GM18511 (cell line): ENCODE results near the gene SHH.

ENCODE experiments used
- ATAC-seq: cut with Tn5 transposase; IDR thresholded peaks from one replicate; pipeline ENCODE4 v1.9.1; 2021; ENCODE audit warnings: mild to moderate bottlenecking, moderate library complexity; ENCODE audit not compliant: unreplicated experiment

SHH gene

GRCh38 chr7:155794196-155794595 is 18.1 kb downstream of the SHH start:
- ATAC-seq, result no peak

- no peak for ATAC-seq
Observed at GRCh38 chr7:155793720-155794119, 18.5 kb downstream of the SHH start.

GRCh38 chr7:155792999-155793560 is 19.2 kb downstream of the SHH start:
- ATAC-seq, result no peak

- ATAC-seq, result no peak
Observed at GRCh38 chr7:155792315-155792960, 19.8 kb downstream of the SHH start.

GRCh38 chr7:155791836-155792235 is 20.4 kb downstream of the SHH start:
- ATAC-seq, result no peak

GRCh38 chr7:155791214-155791737 is 21.0 kb downstream of the SHH start:
- no peak for ATAC-seq

GRCh38 chr7:155790666-155791065 is 21.6 kb downstream of the SHH start:
- ATAC-seq, result no peak

- ATAC-seq, result no peak
Observed at GRCh38 chr7:155789001-155789725, 23.1 kb downstream of the SHH start.

GRCh38 chr7:155788616-155789000 is 23.7 kb downstream of the SHH start:
- no peak for ATAC-seq

- no peak for ATAC-seq
Observed at GRCh38 chr7:155787171-155787851, 25.0 kb downstream of the SHH start.

GRCh38 chr7:155786491-155786890 is 25.8 kb downstream of the SHH start:
- no peak for ATAC-seq

GRCh38 chr7:155785536-155785935 is 26.7 kb downstream of the SHH start:
- no peak for ATAC-seq

- ATAC-seq, result no peak
Observed at GRCh38 chr7:155782466-155782865, 29.8 kb downstream of the SHH start.

- ATAC-seq, result no peak
Observed at GRCh38 chr7:155781433-155781832, 30.8 kb downstream of the SHH start.

- no peak for ATAC-seq
Observed at GRCh38 chr7:155780884-155781283, 31.4 kb downstream of the SHH start.

GRCh38 chr7:155778349-155778748 is 33.9 kb downstream of the SHH start:
- no peak for ATAC-seq

GRCh38 chr7:155776606-155777005 is 35.7 kb downstream of the SHH start:
- ATAC-seq, result no peak

GRCh38 chr7:155775691-155776090 is 36.6 kb downstream of the SHH start:
- no peak for ATAC-seq

GRCh38 chr7:155774947-155775346 is 37.3 kb downstream of the SHH start:
- no peak for ATAC-seq

GRCh38 chr7:155773531-155773930 is 38.7 kb downstream of the SHH start:
- ATAC-seq, result no peak

- no peak for ATAC-seq
Observed at GRCh38 chr7:155770241-155770640, 42.0 kb downstream of the SHH start.

GRCh38 chr7:155769701-155770100 is 42.6 kb downstream of the SHH start:
- no peak for ATAC-seq
